GM21381 (cell line): ENCODE results near the gene USP20.
"Not testable (repeated sequence)": the region's sequence is repeated elsewhere in the genome, so short reads cannot be mapped to it uniquely, and the experiment has no call there.

Experiments
- ATAC-seq: cut with Tn5 transposase; IDR thresholded peaks from one replicate; pipeline ENCODE4 v1.9.1; 2021; ENCODE audit warnings: mild to moderate bottlenecking, moderate library complexity; ENCODE audit not compliant: unreplicated experiment

USP20 gene

DNA sequence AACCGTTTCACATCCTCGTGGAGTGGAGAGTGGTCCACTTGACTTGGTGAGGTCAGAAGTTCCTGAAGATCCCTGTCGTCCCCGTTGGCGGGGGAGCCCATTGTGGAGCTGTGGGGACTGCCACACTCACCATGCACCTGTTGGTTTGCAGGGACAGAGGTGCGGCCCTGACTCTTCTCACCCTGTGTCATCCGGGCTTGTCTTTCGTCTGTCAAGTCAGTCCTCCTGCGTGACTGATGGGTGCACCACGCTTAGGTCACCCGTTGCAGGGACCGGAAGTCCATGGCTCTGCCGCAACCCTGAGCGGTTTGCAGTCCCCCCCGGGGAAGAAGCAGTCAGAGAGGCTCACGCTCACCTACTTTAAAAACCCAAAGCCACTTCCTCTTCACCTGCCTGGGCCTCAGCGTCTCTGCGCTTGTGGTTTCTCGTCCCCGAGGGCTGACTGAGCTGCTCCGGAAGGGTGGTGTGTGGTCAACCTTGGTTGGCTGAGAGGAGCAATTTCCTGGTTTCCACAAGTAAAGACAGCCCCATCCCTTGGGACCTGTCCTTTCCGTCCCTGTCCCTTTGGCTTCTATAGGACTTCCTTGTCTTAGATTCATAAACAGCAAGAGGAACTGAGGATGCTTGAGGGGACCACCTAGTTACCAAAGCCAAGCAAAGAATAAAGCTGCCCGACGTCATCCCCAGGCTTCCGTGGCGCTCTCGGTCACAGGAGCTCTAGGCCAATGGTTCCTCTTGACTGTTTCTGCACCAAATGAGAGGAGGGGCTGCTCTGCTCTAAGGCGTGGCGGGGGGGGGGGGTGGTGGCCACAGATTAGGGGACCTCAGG, 53.2 kb downstream of the USP20 start:
- ATAC-seq: peak; percentile 47

DNA sequence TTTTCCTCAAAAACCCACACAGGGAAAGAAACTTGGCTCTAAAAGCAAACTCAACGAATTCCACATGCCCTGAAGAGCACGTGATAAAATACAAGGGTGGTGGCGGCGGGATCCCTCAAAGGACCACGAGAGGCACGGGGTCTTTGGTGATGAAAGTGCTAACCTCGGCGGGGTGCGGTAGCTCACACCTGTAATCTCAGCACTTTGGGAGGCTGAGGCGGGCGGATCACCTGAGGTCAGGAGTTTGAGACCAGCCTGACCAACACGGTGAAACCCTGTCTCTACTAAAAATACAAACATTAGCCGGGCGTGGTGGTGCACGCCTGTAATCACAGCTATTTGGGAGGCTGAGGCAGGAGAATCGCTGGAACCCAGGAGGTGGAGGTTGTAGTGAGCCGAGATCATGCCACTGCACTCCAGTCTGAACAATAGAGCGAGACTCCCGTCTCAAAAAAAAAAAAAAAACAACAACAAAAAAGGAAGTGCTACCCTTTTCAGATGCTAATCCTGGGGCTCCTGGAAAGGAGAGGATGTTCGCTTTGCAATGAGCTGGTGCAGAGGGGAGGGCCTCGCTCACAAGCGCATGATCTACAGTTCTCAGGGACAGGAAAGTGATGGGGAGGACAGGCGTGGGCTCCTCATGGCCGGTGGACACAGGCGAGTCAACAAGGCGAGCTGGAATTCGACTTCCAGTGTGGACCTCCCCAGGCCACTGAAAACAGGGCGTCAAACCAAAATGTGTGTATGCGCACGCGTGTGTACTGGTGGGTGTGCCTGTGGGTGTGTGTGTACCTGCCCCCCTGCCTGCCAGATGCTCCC, 54.1 kb downstream of the USP20 start:
- no peak for ATAC-seq

DNA sequence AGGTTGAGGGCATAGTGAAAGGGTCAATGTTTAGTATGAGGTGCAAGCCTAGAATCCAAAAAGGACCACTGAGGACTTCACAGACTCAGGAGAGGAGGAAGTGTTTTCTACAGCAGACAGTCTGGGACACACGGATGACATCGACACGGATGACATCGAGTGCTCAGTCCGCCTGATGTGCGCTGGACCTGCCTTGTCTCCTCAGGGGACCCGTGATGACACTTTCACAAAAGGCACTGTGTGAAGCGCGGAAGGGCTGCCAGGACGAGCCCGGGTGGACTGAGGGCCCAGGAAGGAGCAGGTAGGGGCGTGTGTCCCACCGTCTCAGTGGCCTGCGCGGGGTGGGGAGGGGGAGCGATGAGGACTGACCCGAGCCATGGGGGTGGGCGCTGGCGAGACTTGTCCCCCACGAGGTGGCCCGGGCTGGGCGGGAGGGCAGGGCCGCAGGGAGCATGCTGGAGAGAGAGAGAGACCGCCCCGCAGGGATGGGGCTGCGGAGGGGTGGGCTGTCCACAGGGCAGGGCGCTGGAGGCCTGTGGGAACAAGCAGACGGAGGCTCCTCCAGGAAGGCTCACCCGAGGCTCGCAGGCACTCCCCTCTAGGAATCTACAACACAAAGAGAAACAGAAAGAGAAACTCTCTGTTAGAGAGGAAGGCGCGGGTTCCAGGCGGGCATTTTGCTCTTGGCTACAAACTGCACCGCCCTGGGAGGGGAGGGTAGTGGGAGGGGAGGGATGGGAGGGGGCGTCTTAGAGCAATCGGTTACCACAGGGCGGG, 54.9 kb downstream of the USP20 start:
- no peak for ATAC-seq

DNA sequence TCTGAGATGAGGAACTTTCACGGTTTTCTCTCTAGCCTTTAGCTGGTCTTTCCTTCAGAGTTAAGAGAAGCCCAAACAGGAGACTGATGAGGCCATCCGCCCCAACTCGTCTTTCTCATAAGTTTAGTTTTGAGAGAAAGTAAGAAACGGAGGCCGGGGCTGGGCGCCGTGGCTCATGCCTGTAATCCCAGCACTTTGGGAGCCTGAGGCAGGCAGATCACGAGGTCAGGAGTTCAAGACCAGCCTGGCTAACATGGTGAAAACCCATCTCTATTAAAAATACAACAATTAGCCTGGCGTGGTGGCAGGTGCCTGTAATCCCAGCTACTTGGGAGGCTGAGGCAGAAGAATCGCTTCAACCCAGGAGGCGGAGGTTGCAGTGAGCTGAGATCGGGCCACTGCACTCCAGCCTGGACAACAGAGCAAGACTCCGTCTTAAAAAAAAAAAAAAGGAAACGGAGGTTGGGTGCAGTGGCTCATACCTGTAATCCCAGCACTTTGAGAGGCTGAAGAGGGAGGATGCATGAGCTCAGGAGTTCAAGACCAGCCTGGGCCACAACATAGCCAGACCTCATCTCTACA, 55.6 kb downstream of the USP20 start:
- ATAC-seq: not testable (repeated sequence)

DNA sequence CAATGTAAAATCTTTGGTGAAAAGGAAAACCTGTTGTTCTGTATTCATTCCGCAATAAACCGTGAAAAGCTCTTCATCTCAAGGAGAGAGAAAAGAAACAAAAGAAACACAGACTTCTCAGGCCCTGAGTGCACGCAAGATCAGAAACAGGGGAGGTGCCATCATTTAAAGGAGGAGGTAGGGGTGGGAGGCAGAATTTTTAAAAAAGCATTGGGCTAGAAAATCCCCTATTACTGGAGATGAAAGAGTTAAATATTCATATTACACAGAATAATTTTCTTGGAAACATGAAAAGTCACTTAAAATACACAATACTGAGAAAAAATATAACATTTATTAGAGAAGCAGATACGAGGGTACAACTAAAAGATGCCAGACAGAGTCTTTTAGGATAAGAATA, 56.3 kb downstream of the USP20 start:
- no peak for ATAC-seq

DNA sequence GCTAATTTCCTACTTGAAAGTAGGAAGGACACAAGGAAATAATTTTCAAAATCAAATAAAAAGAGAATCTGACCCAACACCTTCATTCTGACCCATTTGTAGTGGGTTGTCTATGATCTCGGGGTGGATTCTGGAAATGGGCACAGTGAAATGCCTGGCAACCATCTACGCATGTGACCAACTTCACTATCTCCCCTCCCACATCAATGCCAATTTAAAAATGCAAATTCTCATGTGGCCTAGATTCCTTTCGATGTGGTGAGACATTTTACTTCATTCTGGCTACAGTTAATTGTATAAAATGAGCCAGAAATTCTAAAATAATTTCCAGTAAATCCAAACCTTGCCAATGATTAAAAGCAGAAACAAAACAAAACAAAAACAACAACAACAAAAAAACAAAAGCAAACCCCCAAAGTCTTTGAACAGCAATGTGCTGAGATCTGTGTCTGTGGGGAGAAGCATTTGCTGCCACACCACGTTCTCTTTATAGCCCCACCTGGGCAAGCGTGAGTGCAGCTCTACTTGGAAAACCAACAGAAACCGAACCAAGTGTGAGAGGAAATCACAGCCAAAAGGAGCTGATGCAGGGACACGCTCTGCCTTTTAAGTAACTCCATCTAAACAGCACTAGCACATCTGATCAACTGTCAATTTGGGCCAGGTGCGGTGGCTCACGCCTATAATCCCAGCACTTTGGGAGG, 59.0 kb downstream of the USP20 start:
- ATAC-seq: no peak

DNA sequence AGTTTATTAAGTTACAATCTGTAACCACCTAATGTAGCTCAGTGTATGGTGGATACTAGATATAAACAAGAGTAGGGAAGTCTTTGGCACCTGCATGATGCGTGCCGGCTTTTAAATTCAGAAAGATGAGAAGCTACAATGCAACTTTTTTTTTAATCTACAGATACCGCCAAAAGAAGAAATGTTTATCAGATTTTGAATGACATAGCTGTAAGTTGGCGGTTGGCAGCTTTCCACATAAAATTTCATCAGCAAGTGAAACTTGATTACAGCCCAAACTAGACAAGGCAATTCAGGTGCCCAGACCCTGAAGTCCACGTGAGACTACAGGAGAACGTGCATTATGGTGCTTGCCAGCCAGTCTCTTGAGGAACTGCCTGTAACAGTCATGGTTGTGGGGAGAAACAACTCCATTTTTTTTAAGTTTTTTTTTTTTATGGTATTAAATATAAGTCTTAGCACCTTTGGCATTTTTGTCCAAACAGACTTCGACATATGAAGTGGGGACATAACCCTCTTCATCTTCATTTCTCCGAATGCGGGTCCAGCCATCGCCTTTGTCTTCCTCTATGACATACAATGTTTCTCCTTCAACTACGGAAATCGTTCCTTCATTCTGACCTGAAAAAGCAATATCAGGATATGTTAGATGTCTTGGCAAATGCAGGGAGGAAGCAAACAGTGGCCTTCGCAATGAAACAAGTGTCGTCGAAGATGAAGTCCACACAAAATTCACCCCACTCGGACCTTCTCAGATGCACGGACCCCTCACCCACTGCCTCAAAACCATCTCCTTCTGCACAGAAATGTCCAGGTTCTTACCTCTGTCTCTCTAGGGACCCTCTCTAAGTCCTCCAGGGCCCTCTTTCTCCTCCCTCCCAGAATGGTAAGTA, 60.4 kb downstream of the USP20 start:
- no peak for ATAC-seq

DNA sequence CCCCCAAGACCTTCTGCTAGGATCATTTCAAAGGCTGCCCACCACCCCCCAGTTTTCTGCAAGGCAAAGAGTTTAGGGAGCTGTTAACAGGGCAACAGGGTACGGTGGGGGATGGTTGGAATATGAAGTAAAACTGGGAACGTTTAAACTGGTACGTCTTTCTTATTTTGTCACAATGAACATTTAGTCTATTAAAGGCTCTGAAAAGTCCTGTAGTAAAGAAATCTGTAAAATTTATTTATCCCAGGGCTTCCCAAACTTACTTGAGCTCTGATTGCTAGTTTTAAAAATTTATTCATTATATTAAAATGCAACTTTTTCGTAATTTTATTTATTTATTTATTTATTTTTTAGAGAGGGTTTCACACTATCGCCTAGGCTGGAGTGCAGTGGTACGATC, 62.0 kb downstream of the USP20 start:
- ATAC-seq: no peak

DNA sequence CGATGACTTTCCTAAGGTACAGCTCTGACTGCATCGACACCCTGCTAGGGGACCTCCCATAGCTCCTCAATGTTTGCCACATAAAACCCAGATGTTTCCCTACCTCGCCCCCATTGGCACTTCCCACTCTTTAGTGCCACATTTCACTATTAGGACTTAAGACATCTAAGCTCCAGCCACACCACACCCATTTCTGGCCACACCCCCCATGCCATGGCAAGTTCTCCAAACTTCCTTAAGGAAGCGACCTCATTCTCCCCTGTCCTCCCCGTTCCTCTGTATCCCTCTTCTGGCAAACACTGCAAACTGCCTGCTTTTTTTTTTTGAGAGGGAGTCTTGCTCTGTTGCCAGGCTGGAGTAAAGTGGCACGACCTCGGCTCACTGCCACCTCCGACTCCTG, 62.9 kb downstream of the USP20 start:
- no peak for ATAC-seq

DNA sequence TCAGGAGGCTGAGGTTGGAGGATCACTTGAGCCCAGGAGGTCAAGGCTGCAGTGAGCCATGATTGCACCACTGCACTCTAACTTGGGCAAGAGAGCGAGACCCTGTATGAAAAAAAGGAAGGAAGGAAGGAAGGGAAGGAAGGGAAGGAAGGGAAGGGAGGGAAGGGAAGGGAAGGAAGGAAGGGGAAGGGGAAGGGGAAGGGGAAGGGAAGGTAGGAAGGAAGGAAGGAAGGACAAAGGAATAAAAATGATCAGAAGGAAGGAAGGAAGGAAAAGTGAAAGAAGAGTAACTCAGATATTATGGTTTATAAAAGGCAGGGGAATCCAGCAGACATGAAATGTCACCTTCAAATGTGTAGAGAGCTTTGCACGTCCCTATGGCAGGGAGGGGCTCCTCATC, 64.4 kb downstream of the USP20 start:
- no peak for ATAC-seq

DNA sequence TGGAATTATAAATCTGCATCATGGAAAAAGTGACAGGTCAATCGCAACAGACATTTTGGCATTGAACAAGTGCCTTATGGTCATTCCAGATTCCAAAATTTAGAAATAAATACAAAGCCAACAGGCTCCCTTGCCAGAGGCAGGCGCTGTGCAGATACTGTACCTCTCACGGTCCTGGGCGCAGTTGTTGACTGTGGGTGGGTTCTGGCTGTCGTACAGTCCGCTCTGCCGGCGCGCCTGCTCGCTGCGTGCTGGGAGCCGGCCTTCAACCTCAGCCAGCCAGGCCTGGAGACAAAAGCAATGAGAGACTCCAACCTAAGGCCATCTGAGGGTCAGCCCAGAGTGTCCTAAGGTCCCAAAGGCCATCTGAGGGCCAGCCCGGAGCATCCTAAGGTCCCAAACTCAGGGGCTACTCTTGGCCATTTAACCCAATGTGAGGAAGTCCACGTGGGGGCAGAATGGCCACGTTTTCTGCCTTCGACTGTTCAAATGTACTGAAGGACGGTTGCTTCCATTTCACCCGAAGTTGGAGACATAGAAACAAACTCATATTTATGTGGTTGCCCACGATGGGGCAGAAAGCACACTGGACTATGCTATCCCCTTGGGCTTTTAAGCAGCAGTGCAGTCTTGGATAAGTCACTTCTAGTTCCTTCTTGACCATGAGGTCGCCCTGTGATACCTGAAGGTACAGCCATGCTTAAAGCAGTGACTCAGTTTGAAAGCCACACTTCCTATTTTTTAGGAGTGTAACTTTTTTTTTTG, 65.2 kb downstream of the USP20 start:
- ATAC-seq: peak; percentile 85

DNA sequence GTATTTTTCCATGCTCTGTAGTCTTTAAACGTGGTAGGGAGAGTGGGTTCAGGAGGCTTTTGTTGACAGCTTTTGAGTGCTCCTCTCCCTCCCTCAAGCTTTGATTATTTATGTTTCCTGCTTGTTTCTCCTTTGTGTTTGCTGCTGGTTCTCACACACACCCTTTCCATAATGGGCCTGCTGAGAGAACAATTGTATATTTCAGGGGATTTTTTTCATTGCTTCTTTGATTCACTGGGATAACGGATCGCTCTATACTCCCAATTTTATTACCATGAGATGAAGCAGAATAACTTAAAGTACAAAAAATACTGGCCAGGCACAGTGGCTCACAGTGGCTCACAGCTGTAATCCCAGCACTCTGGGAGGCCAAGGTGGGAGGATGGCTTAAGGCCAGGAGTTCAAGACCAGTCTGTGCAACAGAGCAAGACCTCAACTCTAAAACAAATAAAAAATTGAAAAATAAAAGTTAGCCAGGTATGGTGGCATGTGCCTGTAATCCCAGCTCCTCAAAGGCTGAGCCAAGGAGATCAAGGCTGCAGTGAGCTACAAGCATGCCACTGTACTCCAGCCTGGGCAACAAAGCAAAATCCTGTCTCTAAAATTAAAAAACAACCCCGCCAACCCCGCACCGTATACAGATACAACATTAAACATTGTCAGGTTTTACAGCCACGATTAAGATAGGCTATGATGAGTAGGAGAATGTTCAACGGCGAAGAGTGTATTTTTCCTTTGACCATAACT, 66.9 kb downstream of the USP20 start:
- no peak for ATAC-seq

DNA sequence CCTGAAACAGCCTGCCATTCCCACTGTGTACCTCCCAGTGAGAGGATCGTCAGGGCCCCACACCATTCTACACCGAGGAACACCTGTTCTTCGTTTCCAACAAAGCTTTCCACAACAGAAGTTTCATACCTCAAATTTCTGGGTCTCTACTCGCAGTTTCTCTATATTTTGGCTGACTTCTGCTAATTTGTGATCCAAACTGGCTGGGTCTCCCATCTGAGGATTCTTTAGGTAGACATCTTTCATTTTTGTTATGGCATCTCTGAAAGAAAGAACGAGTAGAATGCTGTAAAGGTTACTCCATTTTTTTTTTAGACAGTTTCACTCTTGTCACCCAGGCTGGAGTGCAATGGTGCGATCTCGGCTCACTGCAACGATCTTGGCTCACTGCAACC, 67.5 kb downstream of the USP20 start:
- ATAC-seq: no peak

DNA sequence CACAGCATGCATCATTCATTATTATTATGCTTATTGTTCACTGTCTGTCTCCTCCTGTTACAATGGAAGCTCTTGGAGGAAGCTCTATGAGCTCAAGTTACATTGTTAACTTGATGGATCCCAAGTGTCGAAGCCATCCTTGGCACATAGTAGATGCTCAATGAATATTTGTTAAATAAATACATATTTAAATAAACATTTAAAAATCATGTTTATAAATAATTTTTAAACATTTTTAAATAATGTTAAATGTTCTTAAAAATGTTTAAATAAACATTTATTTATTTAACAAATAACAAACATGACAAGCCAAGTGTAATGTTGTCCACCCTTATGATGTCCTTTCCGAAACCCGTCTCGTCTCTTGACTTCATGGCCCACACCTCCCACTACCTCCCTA, 69.5 kb downstream of the USP20 start:
- no peak for ATAC-seq

DNA sequence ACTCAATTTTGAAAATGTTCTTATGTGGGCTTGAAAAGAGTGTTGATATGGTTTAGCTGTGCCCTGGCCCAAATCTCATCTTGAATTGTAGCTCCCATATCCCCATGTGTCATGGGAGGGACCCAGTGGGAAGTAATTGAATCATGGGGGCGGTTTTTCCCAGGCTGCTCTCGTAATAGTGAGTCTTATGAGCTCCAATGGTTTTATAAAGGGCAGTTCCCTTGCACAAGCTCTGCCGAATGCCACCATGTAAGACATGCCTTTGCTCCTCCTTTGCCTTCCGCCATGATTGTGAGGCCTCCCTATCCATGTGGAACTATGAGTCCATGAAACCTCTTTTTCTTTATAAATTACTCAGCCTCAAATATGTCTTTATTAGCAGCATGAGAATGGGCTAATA, 71.0 kb downstream of the USP20 start:
- ATAC-seq: no peak

DNA sequence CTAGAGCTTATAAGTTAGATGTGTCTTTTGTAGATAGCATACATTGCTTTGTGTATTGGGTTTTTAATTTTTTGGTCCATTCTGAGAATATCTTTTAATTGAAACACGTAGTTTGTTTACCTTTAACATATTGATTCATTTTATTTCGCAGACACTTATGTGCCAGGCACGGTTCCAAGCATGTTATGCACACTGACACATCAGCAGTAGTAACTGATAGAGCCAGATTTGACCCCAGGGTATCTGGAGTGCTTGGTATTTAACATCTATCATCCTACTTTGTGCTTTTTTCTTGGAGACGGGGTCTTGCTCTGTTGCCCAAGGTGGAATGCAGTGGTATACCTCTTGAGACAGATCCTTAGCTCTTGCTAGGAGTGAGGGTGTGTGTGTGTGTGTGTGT, 71.9 kb downstream of the USP20 start:
- ATAC-seq: no peak

DNA sequence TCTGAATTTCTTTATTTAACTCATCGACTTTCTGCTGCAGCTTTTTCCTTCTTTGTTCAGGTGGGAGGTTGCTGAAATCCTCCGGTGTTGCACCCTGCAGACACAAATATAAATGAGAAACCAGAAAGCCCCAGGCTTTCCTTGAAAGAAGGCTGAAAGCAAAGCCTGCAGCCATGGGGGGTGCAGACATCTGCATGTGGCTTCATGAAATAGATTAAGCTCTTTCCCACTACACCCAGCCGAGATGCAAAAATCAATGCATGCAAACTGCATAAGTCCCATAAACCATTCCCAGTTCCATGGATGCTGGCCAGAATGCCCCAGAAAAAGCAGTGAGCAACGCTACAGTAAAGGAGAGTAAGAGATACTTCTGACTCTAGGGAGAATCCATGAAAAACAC, 73.6 kb downstream of the USP20 start:
- ATAC-seq: no peak

DNA sequence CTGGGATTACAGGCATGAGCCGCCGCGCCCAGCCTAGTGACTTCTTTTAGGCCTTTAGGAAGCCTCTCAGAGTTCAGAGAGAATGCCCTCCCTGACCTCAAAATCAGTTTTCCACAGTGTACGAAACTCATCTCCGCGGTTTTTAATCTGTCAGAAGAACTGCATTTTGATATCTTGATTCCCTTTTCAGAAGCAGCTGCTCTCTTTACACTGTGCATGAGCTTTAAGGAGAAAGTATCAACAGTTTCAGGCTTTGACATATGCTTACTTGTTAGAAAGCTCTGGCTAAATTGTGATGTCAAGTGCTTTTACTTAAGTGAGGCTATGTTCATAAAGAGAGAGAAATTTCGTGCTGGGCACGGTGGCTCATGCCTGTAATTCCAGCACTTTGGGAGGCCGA, 74.6 kb downstream of the USP20 start:
- ATAC-seq: no peak
